Fibroblast of skin of left quadriceps (primary cell): ENCODE data around the gene SYNPO2.
"Not testable (repeated sequence)": the region's sequence is repeated elsewhere in the genome, so short reads cannot be mapped to it uniquely, and the experiment has no call there.

Experiments
- DNase-seq, 2 experiments: peaks; one replicate each; pipeline ENCODE4 v3.0.0-alpha.2; 2013; ENCODE audit warnings: low read depth in 2 of 2

Gene SYNPO2

DNA sequence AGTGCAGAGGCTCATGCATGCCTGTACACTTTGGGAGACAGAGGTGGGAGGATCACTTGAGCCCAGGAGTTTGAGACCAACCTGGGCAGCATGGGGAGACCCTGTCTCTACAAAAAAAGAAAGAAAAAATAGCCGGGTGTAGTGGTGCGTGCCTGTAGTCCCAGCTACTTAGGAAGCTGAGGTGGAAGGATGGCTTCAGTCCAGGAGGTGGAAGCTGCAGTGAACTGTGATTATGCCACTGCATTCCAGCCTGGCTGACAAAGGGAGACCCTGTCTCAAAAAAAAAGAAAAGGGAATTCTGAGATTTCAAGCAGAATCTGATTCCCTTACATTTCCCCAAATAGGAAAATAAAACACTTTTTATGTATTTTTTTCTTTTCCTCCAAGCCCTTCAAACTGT, 83.5 kb downstream of the SYNPO2 start:
- no peak for DNase-seq

DNA sequence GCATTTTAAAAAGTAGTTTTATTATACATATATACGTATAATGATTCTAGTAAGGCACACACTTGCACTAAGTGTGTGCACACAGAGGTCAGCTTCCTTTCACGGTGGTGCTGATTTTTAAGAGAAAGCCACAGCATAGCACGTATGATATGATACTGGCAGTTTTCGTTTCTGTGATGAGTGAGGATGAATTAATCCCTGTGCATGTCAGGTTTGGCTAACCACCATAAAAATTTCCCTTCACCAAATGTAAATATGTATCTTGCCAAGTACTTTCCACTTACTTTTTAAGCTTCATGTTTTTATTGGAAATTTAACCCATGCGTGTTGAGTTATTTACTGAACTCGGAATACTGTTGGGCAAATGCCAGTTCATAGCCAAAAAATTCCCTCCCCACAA, 84.6 kb downstream of the SYNPO2 start:
- no peak for DNase-seq

DNA sequence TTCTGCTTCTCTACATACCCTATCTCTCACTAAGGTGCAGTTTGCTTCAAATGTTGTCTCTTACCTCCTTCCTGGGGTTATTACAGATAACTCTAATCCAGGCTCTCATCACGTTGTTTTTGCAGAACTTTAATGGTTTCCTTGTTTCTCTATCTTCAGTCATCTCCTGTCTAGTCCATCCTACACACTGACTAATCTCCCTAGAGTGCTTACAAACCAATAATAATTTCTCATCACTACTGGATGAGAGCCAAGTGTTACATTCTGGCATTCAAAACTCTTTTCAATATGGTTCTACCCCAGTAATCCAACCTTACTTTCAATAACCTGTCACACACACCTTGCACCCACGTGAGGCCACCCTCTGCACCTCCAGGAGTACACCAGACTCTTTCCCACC, 86.1 kb downstream of the SYNPO2 start:
- no peak for DNase-seq

DNA sequence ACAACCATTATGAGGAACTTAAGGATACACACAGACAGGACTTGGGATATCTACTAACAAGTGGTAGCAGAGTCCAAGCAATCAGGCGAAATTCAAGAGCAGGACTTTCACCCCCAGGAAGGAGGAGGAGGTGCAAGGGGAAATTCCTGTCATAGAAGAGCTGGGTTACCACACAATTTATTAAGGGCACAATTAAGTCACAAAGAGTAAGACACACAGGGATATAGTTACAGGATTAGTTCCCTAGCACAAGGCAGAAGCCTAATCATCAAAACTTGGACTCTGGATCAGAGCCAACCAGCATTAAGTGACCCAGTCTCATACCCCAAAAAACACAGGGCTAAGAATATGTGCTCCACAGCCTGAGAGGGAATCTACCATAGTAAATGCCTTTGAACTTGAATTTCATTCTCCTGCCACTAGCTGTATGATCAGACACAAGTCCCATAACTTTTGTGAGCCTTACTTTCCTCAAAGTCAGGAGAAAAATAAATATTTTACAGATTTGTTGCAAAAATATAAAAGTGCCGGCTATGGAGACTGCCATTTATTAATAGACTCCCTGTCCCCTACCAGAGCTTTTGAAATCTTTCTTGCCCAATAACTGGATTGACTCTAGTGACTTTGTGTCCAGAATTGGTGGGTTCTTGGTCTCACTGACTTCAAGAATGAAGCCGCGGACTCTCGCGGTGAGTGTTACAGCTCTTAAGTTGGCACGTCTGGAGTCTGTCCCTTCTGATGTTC, 87.0 kb downstream of the SYNPO2 start:
- DNase-seq: no peak

DNA sequence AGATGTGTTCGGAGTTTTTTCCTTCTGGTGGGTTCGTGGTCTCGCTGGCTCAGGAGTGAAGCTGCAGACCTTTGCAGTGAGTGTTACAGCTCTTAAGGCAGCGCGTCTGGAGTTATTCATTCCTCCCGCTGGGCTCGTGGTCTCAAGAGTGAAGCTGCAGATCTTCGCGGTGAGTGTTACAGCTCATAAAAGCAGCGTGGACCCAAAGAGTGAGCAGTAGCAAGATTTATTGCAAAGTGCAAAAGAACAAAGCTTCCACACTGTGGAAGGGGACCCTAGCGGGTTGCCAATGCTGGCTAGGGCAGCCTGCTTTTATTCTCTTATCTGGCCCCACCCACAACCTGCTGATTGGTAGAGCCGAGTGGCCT, 87.5 kb downstream of the SYNPO2 start:
- DNase-seq: not testable (repeated sequence)

DNA sequence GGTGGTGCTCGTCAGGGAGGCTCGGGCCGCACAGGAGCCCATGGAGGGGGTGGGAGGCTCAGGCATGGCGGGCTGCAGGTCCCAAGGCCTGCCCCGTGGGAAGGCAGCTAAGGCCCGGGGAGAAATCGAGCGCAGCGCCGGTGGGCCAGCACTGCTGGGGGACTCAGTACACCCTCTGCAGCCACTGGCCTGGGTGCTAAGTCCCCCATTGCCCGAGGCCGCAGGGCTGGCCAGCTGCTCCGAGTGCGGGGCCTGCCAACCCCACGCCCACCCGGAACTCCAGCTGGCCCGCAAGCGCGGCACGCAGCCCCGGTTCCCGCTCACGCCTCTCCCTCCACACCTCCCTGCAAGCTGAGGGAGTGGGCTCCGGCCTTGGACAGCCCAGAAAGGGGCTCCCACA, 88.4 kb downstream of the SYNPO2 start:
- DNase-seq: not testable (repeated sequence)

DNA sequence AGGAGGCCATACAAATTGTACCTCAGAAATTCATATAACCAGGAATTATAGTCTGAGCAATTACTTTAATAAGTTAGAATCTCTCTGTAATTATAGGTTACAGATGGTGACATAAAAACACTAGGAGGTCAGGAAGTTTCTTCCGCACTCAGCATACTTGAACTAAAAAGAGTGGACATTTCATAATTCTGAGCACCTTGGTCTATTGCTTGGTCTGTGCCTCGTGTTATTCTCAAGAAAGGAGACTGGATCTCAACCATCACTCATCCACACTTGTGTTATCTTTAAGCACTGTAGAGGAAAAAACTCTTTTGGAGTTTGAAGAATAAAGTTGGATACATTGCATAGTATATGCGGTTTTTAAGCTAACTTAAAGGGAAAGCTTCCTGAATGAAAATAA, 91.1 kb downstream of the SYNPO2 start:
- no peak for DNase-seq

DNA sequence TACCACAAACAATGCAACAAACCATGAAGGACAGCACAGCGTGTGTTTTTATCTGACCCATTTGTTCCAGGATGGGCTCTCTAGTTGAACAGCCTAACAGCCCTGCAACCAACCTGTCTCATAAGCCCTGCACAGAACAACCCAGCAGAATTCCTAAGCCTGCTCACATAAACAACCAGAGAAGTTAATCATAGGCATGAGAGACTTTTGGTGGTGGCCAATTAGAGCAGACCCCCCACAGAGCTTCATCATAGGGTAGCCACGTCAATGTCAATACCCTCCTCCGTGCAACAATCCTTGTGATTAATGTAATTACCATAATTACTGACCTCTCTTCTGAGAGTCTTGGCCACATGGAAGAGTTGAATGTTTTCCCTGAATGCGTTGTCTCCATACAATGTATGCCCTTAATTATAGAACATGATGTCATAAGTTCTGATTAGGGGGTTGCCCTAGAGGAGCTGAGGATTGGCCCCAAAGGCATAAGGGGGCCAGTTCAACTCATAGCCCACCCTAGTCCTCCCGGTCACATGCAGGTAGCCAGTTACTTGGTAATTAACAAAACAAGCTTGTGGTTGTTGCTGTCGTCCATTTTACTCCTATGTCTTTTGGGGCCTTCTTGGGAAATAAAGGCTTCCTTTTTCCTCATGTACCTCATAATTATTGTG, 92.7 kb downstream of the SYNPO2 start:
- no peak for DNase-seq

DNA sequence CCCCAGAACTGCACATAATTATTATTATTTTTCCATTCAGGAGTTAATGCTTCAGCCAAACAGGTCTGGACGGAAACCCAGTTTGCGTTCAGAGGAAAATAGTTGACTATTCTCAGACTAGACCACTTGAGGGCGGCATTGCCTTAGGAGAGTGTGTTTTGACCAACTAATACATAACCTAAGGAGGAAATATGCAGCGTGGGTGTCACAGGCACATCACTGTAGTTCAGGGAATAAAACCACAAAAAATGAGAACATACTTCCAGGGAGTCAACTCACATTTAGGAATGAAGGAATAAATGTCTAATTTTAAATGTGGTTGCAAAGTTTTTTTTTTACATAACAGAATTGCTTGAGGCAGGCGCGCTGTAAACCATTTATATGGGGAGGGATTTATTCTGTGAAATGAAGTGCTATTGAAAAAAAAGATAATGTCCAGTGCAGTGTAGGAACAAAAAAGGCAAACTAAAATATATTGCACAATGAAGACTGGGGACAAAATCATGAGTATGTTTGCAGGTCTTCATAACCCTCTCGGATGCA, 93.3 kb downstream of the SYNPO2 start:
- DNase-seq: peak; percentile 92

DNA sequence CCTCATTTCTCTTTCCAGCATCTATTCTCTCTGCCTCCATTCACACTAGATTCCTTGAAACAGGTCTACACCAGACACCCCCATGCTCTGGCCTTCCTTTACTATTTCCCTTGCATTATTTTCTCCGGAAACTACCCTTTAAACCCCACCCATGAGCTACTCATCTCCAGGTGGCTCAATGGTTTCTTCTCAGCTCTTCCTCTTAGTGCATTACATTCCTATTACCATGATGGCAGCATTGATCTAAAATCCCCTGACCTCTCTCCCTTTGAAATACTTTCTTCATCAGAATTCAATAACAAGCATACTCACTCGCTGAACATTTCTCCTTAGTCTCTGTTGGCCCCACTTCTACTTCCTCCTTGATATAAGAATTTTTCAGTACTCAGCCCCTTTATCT, 94.6 kb downstream of the SYNPO2 start:
- DNase-seq: no peak

DNA sequence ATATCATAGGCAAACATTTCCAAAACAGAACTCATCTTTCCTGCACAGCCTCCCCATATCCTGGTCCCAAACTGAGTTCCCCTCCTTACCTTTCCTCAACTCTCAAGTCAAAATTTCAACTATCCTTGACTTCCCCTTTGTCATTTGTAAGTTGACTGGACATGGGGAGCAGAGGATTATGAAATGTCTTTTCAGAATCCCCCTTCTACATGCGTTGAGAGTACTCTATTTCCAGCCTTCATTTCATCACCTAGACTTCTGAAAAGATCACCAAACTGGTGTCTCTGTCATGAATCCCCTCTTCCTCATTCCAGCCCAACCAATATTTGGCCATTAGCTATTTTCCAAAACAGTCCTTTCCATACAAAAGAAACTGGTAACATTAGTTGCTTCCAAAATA, 95.2 kb downstream of the SYNPO2 start:
- DNase-seq: no peak

DNA sequence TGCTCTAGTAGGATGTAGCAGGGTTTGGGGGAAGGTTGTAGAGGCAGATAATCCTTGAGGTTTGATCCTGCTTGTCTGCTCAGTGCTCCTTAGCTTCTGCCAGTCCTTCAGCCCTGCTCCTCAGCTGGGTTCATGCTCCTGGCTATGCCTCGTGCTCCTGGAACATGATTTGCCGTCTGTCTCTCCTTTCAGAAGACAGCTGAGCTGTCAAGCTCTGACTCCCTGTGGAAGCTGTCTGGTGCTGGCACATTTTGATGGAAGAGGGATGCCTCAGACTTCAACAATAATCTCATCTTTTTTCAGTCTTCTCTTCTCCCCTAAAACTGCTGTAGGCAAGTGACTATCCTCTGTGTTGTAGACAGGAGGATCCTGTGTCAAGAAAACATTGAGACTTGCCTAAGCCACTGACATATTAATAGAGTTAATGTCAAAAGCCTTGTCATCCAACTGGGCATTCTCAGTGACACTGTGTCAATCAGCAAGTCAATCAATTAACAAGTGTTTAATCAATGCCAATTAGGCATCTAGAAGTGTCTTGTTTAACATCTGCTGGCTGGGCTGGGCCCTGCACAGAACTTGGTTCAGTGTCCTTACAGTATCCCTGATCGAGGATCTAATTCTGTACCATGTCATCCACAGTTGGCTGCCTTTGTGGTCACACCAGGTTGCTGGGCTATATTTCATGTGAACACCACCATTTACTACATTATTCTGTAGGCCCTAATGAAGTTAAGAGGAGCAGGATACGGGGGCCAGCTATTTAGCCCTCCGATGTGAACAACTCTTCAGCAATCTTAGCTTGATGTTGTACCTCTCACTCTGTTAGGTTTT, 96.7 kb downstream of the SYNPO2 start:
- DNase-seq: no peak

DNA sequence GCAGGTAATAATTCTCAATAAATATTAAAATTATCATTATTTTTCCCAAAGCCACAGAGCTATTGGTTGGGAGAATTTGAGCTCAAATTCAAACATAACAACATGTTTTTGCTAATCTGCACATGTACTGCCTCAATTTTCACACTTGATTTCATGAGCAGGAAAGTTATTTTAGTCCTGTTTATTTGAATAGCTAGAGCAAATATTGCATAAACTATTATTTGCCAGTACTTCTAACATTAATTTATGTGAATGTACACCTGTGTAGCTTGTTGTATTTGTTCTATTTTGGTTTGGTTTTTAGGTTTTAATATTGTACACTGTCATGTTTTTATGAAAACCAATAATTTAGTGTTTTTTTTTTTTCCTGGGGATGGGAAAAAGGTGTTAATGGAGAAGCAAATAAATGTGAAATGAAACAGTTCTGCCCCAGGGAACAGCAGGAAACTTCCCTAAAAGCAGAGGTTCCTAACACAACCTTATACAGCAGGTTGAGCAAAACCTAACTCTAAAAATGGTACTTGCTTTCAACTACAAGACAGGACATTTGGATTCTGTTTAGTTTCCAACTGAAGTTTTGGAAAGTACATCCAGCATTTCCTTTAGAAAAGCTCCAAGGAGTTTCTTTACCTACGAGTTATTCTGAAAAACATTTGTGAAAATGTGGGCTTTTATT, 99.4 kb downstream of the SYNPO2 start:
- DNase-seq: no peak

DNA sequence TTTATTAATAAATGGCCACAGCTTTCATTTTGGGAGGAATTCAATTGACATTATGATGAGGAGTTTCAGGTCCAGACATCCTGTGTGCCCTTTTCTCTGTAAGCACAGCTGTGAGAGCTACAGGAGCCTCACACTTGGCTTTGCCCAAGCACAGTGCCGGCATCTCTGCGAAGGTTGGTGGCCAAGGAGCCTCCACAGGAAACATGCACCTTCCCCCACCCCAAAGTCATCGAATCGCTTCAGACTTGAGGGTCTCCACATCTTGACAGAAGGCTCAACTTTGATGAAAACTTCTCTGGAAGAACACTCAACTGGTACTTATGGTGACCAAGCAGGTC, 100.0 kb downstream of the SYNPO2 start:
- DNase-seq: no peak

DNA sequence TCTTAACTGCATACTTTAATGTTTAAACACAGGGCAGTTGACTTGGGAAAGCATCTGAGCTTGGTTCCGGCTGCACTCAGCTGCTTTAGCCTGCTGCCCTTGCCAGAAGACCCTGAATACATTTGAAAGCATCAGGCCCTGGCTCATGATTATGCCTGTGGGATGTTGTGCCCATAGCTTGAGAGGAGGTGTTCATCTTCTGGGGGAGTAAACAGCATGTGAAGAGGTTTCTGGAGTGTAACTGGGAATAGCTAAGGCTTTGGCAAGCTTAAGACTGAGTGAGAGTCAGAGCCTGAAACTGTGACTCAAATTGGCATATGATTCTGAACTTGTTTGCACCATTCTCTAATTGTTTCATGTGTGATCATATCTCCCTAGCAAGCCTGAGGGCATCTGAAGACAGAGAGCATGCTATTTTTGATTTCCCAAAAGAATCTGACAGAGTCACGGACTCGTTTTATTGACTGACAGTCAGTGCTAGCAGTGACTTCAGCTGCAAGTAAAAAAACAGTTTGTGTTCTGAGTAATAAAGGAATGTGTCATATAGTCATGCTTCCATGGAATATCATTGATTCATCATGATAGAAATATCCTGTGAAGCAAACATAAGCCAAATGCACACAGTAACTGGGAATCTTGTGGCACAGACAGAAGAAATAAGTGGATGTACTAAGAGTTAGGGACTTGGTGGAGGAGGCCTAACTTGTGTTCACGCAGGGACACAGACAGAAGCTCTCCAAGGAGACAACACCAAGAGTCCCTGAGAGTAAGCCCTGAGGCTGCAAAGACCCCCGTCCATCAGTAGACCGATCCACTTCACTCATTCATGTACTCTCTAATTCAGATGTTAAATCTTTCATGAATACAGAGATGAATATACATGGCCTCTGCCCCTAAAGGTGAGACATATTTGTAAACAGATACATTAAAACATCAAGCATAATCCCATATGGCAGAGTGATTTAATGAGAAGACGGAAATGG, 100.7 kb downstream of the SYNPO2 start:
- DNase-seq: peak; percentile 87 to 88

DNA sequence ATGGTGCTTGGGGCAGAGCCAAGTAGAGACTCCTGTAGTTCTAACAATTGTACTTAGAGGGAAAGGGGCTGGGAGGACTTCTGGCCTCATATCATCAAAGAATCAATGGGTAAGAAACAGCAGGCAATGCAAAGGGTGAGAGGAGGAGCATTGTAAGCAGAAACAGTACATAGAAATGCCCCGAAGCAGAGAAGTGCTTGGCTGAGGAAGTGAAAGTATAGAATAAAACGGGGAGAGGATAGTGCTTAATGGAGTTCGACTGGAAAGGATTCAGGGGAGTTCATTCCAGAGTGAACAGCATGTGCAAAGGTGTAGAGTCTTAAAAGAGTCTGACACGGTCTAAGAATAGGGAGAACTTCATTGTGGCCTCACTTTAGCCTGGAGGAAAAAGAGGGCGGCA, 103.0 kb downstream of the SYNPO2 start:
- no peak for DNase-seq

DNA sequence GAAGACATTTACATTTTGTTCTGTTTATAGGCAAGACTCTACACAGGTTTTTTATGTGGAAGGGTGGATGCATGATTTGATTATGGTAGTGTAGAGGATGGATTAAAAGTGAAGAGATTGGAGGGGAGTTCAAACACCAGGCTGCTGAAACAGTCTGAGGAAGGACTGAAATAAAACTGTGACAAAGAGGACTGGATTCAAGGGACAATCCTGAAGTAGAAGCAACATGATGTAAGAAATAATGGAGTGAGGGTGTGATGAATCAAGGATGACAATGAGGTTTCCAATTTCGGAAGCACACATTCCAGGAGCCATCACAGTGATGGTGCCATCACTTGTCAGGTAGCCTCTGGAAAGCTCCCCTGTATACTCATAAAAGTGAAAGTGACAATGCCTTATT, 103.5 kb downstream of the SYNPO2 start:
- no peak for DNase-seq

DNA sequence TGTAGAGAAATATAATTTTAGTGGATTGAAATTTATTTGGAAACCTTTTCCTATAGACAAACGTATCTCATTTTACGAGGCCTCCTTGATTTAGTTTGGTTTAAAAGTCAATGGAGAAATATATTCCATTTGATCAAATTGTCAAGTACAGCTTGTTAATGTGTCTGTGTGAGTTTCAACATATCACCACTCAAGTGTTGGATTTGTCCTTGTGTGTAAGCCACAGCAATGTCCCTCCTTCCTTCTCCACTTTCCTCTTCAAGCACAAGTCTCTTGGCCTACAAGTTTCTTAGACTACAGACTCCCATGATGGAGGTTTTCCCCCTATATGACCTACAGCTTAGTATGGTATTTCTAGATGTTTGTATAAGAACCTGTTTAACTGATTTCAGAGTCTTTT, 104.7 kb downstream of the SYNPO2 start:
- DNase-seq: no peak

DNA sequence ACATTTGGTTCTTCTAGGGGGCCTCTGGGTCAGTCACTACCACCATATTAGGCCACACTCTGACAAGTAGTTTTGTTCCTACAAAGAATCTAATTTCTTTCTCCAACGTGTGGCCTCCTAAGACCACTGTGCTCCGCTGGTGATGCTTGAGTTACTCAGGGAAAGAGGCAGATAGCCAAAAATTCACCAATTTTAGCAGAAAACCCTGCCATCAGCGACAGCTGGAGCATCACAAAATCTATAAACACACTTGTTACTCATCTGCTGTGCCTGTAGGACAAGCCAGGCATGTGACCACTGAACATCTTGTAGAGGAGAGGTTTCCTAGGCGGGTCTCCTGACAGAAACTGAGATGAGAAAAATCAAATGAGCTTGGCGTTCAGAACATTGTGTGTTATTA, 105.4 kb downstream of the SYNPO2 start:
- DNase-seq: no peak

DNA sequence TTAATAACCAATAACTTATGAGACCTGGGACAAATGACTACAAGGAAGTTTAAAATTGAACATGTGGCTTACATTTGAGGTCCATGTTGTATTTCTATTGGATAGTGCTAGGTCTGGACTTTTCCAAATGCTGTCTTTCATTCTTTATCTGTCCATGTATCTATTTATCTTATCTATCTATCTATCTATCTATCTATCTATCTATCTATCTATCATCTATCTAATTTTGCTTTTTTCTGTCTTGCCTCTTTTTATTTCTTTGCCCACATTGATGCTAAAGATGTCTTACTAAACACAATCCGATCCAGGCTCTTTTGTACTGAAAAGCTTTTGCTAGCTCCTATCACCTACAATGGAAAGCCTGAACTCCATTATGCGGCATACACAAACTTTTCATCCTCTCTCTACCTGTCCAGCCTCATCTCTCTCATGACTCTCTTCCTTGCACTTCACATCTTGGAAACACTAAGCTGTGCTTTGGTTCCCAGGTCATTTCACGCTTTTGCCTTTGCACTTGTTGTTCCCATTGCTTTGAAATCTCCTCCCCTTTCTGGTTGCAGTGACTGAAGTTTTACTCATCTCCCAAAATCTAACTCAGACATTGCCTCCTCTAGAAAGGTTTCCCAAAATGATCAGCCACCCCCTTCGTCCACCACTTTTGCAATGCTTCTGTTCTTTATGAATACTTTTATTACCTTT, 107.2 kb downstream of the SYNPO2 start:
- no peak for DNase-seq
